Tibial nerve (tissue), 4 donors: ENCODE data around the gene HMCN1. TPM values are rescaled to one million over a fixed set of nuclear protein-coding genes. Genes with fewer than 3 reads are reported as not detected.
A peak's percentile ranks its signal among the peaks of the same experiment; 100 is the strongest.
"Not testable (repeated sequence)": the region's sequence is repeated elsewhere in the genome, so short reads cannot be mapped to it uniquely, and the experiment has no call there.

Experiments
- DNase-seq, 2 donors: peaks; one replicate each; pipeline ENCODE4 v3.0.0-alpha.2; 2019; ENCODE audit warnings: low spot score in 2 of 2
- H3K27ac ChIP-seq, 4 donors: fragments of 200-600 bp; sonication (generic) in 3 of 4; one replicate each; pipeline ENCODE4 v1.5.1; 2017 to 2019; ENCODE audit warnings: mild to moderate bottlenecking in 1 of 4
- H3K27me3 ChIP-seq, 2 donors: fragments of 200-600 bp; sonication (generic) in 1 of 2; one replicate each; pipeline versions ENCODE4 v1.5.1 to v1.6.0; 2017 to 2019
- H3K36me3 ChIP-seq, 3 donors: fragments of 200-600 bp; sonication (generic); one replicate each; pipeline ENCODE4 v1.5.1; 2018 to 2019
- H3K4me1 ChIP-seq, 4 donors: fragments of 200-600 bp; sonication (generic) in 3 of 4; one replicate each; pipeline ENCODE4 v1.5.1; 2017 to 2019
- H3K4me3 ChIP-seq, 4 donors: fragments of 200-600 bp; sonication (generic) in 3 of 4; one replicate each; pipeline ENCODE4 v1.5.1; 2017 to 2019; ENCODE audit warnings: mild to moderate bottlenecking in 1 of 4, moderate library complexity in 1 of 4
- H3K9me3 ChIP-seq, 4 donors: fragments of 200-600 bp; sonication (generic) in 3 of 4; one replicate each; pipeline ENCODE4 v1.5.1; 2017 to 2019
- CTCF ChIP-seq, 5 experiments: fragments of 200-600 bp in 3 of 5; fragments of 450-650 bp in 2 of 5; sonication (generic) in 3 of 5; IDR thresholded peaks; one replicate each; pipeline ENCODE4 v1.5.1; 2016 to 2019; ENCODE audit warnings: antibody characterized with exemption in 5 of 5, mild to moderate bottlenecking in 3 of 5, moderate library complexity in 2 of 5
- EP300 ChIP-seq, 2 donors: sonication (generic); formaldehyde crosslinking; IDR thresholded peaks; one replicate each; pipeline ENCODE4 v1.6.1; 2017; ENCODE audit warnings: antibody characterized with exemption in 2 of 2, mild to moderate bottlenecking in 1 of 2
- POLR2A ChIP-seq, 2 donors: fragments of 450-650 bp; IDR thresholded peaks; one replicate each; pipeline ENCODE4 v1.6.1; 2017; ENCODE audit warnings: antibody characterized with exemption in 2 of 2, mild to moderate bottlenecking in 2 of 2, moderate library complexity in 2 of 2
- WGBS, 2 donors: methylation state at CpG; one replicate each; pipeline ENCODE4 v1.1.5; 2018; 5-methylcytosine and 5-hydroxymethylcytosine counted together
- total RNA-seq, 4 donors: library from RNA; depleted of rRNA; stranded (reverse); fragments of >200 nt; gene quantifications; one replicate each; pipeline ENCODE4 v1.1.0, GENCODE V29; 2016

Gene HMCN1
- total RNA-seq, 4 donors from 2014 or later, result 2.1 to 13.3 (median 3.9) TPM

GRCh38 chr1:186149591-186149990, 415.4 kb downstream of the HMCN1 start:
- DNase-seq, result no peak
- WGBS, 2 donors, result 66 to 67% methylated on average over 2 of the region's 2 CpGs
- Histone ChIP-seq H3K4me3 (no peak overlapping the region), H3K27me3 (no peaks in the 10 kb centered on the region), H3K36me3 (no peaks in the 10 kb centered on the region), H3K4me1 (no peaks in the 10 kb centered on the region), H3K27ac (no peak overlapping the region), H3K9me3 (no peaks in the 10 kb centered on the region)
- TF ChIP-seq CTCF (IDR thresholded peaks at IDR 0.05) (no peak), POLR2A (IDR thresholded peaks at IDR 0.05) (no peak), EP300 (IDR thresholded peaks at IDR 0.05) (no peak)

GRCh38 chr1:186152227-186152619, 418.0 kb downstream of the HMCN1 start:
- TF ChIP-seq POLR2A (IDR thresholded peaks at IDR 0.05) (no peak), CTCF (IDR thresholded peaks at IDR 0.05) (no peak), EP300 (IDR thresholded peaks at IDR 0.05) (no peak)
- DNase-seq, result no peak
- Histone ChIP-seq H3K4me1 (no peaks in the 10 kb centered on the region), H3K4me3 (no peak overlapping the region), H3K9me3 (no peaks in the 10 kb centered on the region), H3K27ac (no peak overlapping the region), H3K27me3 (no peaks in the 10 kb centered on the region), H3K36me3 (no peaks in the 10 kb centered on the region)
- WGBS, 2 donors, result 46 to 51% methylated on average over 3 of the region's 3 CpGs

GRCh38 chr1:186152620-186153239, 418.5 kb downstream of the HMCN1 start:
- Histone ChIP-seq H3K27me3 (no peaks in the 10 kb centered on the region), H3K4me1 (no peaks in the 10 kb centered on the region), H3K27ac (no peak overlapping the region), H3K9me3 (no peaks in the 10 kb centered on the region), H3K36me3 (no peaks in the 10 kb centered on the region), H3K4me3 (no peak overlapping the region)
- DNase-seq, result no peak
- 49 to 51% methylated on average over 5 of the region's 5 CpGs for WGBS, 2 donors
- TF ChIP-seq EP300 (IDR thresholded peaks at IDR 0.05) (no peak), CTCF (IDR thresholded peaks at IDR 0.05) (no peak), POLR2A (IDR thresholded peaks at IDR 0.05) (no peak)

- Histone ChIP-seq H3K4me1 (no peaks in the 10 kb centered on the region), H3K4me3 (no peak overlapping the region), H3K36me3 (no peaks in the 10 kb centered on the region), H3K27ac (no peak overlapping the region), H3K9me3 (peaks cover 0 to 4% (median 0%) of the 10 kb centered on the region in 4 donors), H3K27me3 (no peaks in the 10 kb centered on the region)
- 30 to 41% methylated on average over 1 of the region's 1 CpG for WGBS, 2 donors
- DNase-seq, result no peak
- TF ChIP-seq EP300 (IDR thresholded peaks at IDR 0.05) (no peak), CTCF (IDR thresholded peaks at IDR 0.05) (no peak), POLR2A (IDR thresholded peaks at IDR 0.05) (no peak)
Measured at GRCh38 chr1:186154651-186155050, 420.5 kb downstream of the HMCN1 start.

GRCh38 chr1:186155594-186155993, 421.4 kb downstream of the HMCN1 start:
- no peak overlapping the region for H3K27ac ChIP-seq
- no peaks in the 10 kb centered on the region for H3K36me3 ChIP-seq
- H3K4me1 ChIP-seq, result no peaks in the 10 kb centered on the region
- no peaks in the 10 kb centered on the region for H3K27me3 ChIP-seq
- TF ChIP-seq EP300 (IDR thresholded peaks at IDR 0.05) (no peak), CTCF (IDR thresholded peaks at IDR 0.05) (peak; percentile 9 to 33 (median 19))
- no peak for DNase-seq
- no peak overlapping the region for H3K4me3 ChIP-seq
- peaks cover 0 to 4% (median 0%) of the 10 kb centered on the region in 4 donors for H3K9me3 ChIP-seq
- 50% methylated on average over 1 of the region's 1 CpG for WGBS, 2 donors

GRCh38 chr1:186162895-186163294, 428.7 kb downstream of the HMCN1 start:
- not testable (repeated sequence) for H3K27ac ChIP-seq, DNase-seq, H3K9me3 ChIP-seq, H3K4me3 ChIP-seq, H3K36me3 ChIP-seq, H3K27me3 ChIP-seq, H3K4me1 ChIP-seq
- WGBS, 2 donors, result 95% methylated on average over 6 to 7 of the region's 7 CpGs
